ENCODE data around the gene TTC28.

DNA sequence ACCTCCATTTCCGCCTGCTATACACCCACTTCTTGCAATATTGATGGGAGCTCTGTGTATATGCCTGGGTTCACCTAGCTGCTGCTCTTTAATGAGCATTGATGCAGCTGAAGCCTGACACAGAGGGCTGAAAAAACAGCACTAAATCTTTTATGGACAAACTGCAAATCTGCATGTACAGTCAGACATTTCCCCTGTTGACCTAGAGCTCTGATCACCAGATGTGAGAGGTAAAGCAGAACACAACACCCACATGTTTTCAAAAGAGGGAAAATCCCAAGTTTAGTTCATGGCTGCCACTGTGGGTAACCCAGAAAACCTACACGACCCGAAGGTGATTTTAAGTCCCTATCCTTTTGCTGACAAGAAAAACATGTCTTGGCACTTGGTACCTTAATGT, 457.6 kb downstream of the TTC28 start:
- TF ChIP-seq POLR2AphosphoS5 (IDR thresholded peaks at IDR 0.05; ENCODE audit: low read length) = no peak
- TF ChIP-seq KDM1A (IDR thresholded peaks at IDR 0.05; ENCODE audit: borderline replicate concordance) = no peak
- TF ChIP-seq, protein P1, sequence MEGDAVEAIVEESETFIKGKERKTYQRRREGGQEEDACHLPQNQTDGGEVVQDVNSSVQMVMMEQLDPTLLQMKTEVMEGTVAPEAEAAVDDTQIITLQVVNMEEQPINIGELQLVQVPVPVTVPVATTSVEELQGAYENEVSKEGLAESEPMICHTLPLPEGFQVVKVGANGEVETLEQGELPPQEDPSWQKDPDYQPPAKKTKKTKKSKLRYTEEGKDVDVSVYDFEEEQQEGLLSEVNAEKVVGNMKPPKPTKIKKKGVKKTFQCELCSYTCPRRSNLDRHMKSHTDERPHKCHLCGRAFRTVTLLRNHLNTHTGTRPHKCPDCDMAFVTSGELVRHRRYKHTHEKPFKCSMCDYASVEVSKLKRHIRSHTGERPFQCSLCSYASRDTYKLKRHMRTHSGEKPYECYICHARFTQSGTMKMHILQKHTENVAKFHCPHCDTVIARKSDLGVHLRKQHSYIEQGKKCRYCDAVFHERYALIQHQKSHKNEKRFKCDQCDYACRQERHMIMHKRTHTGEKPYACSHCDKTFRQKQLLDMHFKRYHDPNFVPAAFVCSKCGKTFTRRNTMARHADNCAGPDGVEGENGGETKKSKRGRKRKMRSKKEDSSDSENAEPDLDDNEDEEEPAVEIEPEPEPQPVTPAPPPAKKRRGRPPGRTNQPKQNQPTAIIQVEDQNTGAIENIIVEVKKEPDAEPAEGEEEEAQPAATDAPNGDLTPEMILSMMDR (IDR thresholded peaks at IDR 0.05 in 2 of 3, conservative IDR thresholded peaks at IDR 0.05 in 1 of 3; ENCODE audit: control insufficient read depth in 2 of 3, extremely low read depth in 1 of 3, insufficient read depth in 1 of 3, low read depth in 3 of 3, low read length in 3 of 3) = no peak
- no peak for TF ChIP-seq JUNB (IDR thresholded peaks at IDR 0.05)
- no peak for TF ChIP-seq BHLHE40 (IDR thresholded peaks at IDR 0.05; ENCODE audit: borderline replicate concordance in 1 of 2, low read depth in 2 of 2, low read length in 1 of 2)
- TF ChIP-seq CEBPB (IDR thresholded peaks at IDR 0.05; ENCODE audit: borderline replicate concordance in 1 of 2, low read depth in 2 of 2, low read length in 2 of 2) = no peak

Data from GM12878 (cell line).